ENCODE measurements around the gene CABLES1. TPM values are rescaled to one million over a fixed set of nuclear protein-coding genes. Genes with fewer than 3 reads are reported as not detected.

The CABLES1 gene
- total and polyA plus RNA-seq, 12 donors: 2.1 to 11.9 (median 5.3) TPM

DNA sequence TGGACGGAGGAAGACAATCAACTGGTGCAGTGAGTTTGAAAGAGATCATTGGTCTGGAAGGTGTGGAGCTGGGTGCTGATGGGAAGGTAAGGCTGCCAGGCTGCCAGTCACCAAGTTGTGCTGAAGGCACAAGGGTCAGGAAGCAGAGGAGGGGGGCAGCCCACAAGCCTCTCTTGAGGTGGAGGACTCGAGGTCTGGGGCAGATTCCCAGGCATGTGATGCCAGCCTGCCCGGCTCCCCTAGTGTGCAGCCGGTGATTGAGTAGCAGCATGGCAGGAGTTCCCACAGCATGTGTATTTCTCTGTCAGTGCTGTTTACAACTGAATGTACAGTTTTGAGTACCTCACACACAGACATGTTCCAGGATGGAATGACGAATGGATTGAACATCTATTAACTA lies 99.3 kb downstream of the CABLES1 start:
- Histone ChIP-seq H3K27ac (no peak overlapping the region), H3K4me1 (replicated peaks in 1 of 2) (peaks cover 0 to 25% of the 10 kb centered on the region in 2 donors)
- TF ChIP-seq, protein P1, sequence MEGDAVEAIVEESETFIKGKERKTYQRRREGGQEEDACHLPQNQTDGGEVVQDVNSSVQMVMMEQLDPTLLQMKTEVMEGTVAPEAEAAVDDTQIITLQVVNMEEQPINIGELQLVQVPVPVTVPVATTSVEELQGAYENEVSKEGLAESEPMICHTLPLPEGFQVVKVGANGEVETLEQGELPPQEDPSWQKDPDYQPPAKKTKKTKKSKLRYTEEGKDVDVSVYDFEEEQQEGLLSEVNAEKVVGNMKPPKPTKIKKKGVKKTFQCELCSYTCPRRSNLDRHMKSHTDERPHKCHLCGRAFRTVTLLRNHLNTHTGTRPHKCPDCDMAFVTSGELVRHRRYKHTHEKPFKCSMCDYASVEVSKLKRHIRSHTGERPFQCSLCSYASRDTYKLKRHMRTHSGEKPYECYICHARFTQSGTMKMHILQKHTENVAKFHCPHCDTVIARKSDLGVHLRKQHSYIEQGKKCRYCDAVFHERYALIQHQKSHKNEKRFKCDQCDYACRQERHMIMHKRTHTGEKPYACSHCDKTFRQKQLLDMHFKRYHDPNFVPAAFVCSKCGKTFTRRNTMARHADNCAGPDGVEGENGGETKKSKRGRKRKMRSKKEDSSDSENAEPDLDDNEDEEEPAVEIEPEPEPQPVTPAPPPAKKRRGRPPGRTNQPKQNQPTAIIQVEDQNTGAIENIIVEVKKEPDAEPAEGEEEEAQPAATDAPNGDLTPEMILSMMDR (IDR thresholded peaks at IDR 0.05): no peak
- TF ChIP-seq POLR2A (IDR thresholded peaks at IDR 0.05): no peak

DNA sequence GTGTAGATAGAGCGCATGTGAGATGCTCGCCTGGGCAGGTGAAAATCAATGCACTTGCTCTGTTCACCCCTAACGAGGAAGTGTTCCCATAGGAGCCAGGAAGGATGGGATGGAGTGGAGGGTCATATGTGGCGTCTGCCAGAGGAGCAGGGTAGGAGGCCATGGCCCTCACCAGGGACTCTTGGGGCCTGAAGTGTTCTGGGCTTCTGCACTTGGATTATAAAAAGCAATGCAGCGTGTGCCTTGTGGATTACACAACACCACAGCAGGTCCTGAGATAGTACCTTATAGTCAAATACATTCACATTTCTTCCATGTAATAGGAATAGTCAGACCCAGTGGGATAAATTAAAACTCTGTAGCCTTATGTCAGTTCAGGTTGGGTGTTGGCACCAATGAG lies 100.1 kb downstream of the CABLES1 start:
- no peaks in the 10 kb centered on the region for H3K27me3 ChIP-seq
- H3K4me3 ChIP-seq: no peak overlapping the region
- no peak for TF ChIP-seq POLR2A (IDR thresholded peaks at IDR 0.05)
- TF ChIP-seq, protein P1 (IDR thresholded peaks at IDR 0.05): no peak
- no peaks in the 10 kb centered on the region for H3K36me3 ChIP-seq (replicated peaks in 1 of 2)
- no peaks in the 10 kb centered on the region for H3K9me3 ChIP-seq (replicated peaks in 1 of 3)
- peaks cover 0 to 25% of the 10 kb centered on the region in 2 donors for H3K4me1 ChIP-seq (replicated peaks in 1 of 2)
- DNase-seq: no peak
- 79 to 88% (median 86%) methylated on average over 4 to 5 of the region's 5 CpGs for WGBS, 4 donors
- intact Hi-C loops (cut with DNase I): loop anchor here in 1 of 2 donors (10.0 kb wide), 1 partner anchor 61 kb away; no protein-coding TSS in a partner anchor
- H3K27ac ChIP-seq: no peak overlapping the region

More for the DNA sequence above, 99.3 kb downstream of the CABLES1 start:
- DNase-seq: no peak
- intact Hi-C loops (cut with DNase I): loop anchor here in 1 of 2 donors (10.0 kb wide), 1 partner anchor 60 kb away; no protein-coding TSS in a partner anchor
- 75 to 85% (median 82%) methylated on average over 5 of the region's 5 CpGs for WGBS, 4 donors
- Histone ChIP-seq H3K27me3 (no peaks in the 10 kb centered on the region), H3K36me3 (replicated peaks in 1 of 2) (no peaks in the 10 kb centered on the region), H3K9me3 (replicated peaks in 1 of 3) (no peaks in the 10 kb centered on the region), H3K4me3 (no peak overlapping the region)

DNA sequence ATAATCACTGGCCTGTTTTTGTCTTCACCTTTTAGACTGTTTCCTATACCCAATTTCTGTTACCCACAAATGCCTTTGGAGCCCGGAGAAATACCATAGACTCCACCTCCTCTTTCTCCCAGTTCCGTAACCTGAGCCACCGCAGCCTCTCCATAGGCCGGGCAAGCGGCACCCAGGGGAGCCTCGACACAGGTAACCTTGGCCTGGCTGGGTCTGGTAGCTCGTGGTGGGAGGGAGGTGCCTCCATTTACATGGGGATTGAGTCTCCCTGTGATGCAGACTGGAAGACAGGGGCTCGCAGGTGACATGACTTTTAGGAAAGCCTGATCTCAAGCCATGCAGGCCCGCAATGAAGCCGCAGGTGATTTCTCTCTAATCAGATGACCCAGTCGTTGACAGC lies 100.6 kb downstream of the CABLES1 start:
- intact Hi-C loops (cut with DNase I): loop anchor here in 1 of 2 donors (10.0 kb wide), 1 partner anchor 61 kb away; no protein-coding TSS in a partner anchor
- 80 to 89% (median 84%) methylated on average over 10 to 11 of the region's 11 CpGs for WGBS, 4 donors
- Histone ChIP-seq H3K4me3 (no peak overlapping the region), H3K36me3 (replicated peaks in 1 of 2) (no peaks in the 10 kb centered on the region), H3K9me3 (replicated peaks in 1 of 3) (no peaks in the 10 kb centered on the region), H3K4me1 (replicated peaks in 1 of 2) (peaks cover 0 to 25% of the 10 kb centered on the region in 2 donors), H3K27me3 (no peaks in the 10 kb centered on the region), H3K27ac (no peak overlapping the region)
- DNase-seq: no peak
- TF ChIP-seq, protein P1 (IDR thresholded peaks at IDR 0.05): no peak
- no peak for TF ChIP-seq POLR2A (IDR thresholded peaks at IDR 0.05)

DNA sequence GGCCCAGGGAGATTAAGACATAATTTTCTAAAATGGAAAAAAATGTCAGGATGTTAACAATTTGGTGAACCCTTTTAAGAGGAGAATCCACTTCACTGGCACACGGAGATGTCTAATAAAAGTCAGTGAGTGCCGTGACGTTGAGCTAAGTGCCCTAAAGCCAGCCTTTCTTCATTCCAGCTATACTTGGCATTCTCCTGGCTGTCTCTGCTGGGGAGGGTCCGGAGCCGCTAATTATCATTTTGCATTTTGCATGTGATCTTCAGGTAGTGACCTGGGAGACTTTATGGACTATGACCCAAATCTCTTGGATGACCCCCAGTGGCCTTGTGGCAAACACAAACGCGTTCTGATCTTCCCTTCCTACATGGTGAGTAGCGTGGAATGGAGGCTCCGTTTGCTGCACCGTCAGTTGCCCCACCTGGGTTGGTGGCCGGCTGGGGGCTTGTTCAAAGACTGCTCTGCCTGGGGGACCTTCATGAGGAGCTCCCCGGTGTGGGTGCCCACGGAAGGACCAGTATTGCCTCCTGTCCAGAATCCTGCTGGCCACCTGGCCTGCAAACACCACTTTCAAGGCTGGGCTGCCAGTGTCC lies 101.7 kb downstream of the CABLES1 start:
- H3K4me3 ChIP-seq: no peak overlapping the region
- peak overlapping the region in 3 of 5 donors; percentile 16 to 84 (median 76) for H3K27ac ChIP-seq
- H3K36me3 ChIP-seq (replicated peaks in 1 of 2): no peaks in the 10 kb centered on the region
- intact Hi-C loops (cut with DNase I): loop anchor here in 1 of 2 donors (10.0 kb wide), 1 partner anchor 62 kb away; no protein-coding TSS in a partner anchor
- H3K4me1 ChIP-seq (replicated peaks in 1 of 2): peaks cover 0 to 18% of the 10 kb centered on the region in 2 donors
- H3K27me3 ChIP-seq: no peaks in the 10 kb centered on the region
- H3K9me3 ChIP-seq (replicated peaks in 1 of 3): no peaks in the 10 kb centered on the region
- no peak for DNase-seq
- 85 to 94% (median 90%) methylated on average over 11 to 13 of the region's 13 CpGs for WGBS, 4 donors
- TF ChIP-seq, protein P1 (IDR thresholded peaks at IDR 0.05): no peak
- no peak for TF ChIP-seq POLR2A (IDR thresholded peaks at IDR 0.05)

All from adrenal gland (tissue), 12 donors.